OCI-LY7 (cell line): ENCODE results near the gene GPATCH2L. TPM values are rescaled to one million over a fixed set of nuclear protein-coding genes. Genes with fewer than 3 reads are reported as not detected.

ENCODE experiments used
- BruUV-seq: library from RNA; stranded (reverse); fragments of 400-500 nt; replicated peaks from 2 replicates; lab custom pipeline; 2021; lab: Mats Ljungman, UMichigan
- CTCF ChIA-PET: fragments of 300-600 bp; sonication (Branson Sonifier 250); formaldehyde crosslinking; loops from one replicate; lab custom pipeline; 2022; ENCODE audit warnings: antibody characterized with exemption; ENCODE audit not compliant: unreplicated experiment; lab: Charles Lee
- POLR2A ChIA-PET: fragments of 300-600 bp; sonication (Branson Sonifier 250); formaldehyde crosslinking; loops from one replicate; lab custom pipeline; 2022; ENCODE audit warnings: antibody characterized with exemption; lab: Charles Lee
- DNase-seq: peaks from one replicate; pipeline ENCODE4 v3.0.0-alpha.2; 2015; ENCODE audit warnings: low spot score
- H2AFZ ChIP-seq: fragments of 200-600 bp; sonication (generic), shearing (Covaris generic); 2 replicates; pipeline ENCODE4 v1.6.1; 2014; ENCODE audit warnings: mild to moderate bottlenecking, antibody characterized with exemption, low read length, moderate library complexity
- H3K27ac ChIP-seq: fragments of 200-600 bp; sonication (generic); 2 replicates; pipeline ENCODE4 v1.5.1; 2014; ENCODE audit warnings: mixed run types, low read depth, mild to moderate bottlenecking, moderate library complexity, low read length, inconsistent platforms; ENCODE audit not compliant: poor library complexity, severe bottlenecking
- H3K36me3 ChIP-seq: fragments of 200-600 bp; sonication (generic); 2 replicates; pipeline ENCODE4 v1.6.1; 2014; ENCODE audit warnings: mild to moderate bottlenecking, antibody characterized with exemption, low read length, moderate library complexity, mixed read lengths; ENCODE audit not compliant: insufficient read depth
- H3K4me1 ChIP-seq: fragments of 200-600 bp; sonication (generic); 2 replicates; pipeline ENCODE4 v1.5.1; 2014; ENCODE audit warnings: mild to moderate bottlenecking, low read length; ENCODE audit not compliant: insufficient read depth, poor library complexity, severe bottlenecking
- H3K4me2 ChIP-seq: fragments of 200-600 bp; sonication (generic); 2 replicates; pipeline ENCODE4 v1.6.1; 2014; ENCODE audit warnings: mild to moderate bottlenecking, low read length
- H3K4me3 ChIP-seq: fragments of 200-600 bp; sonication (generic); 2 replicates; pipeline ENCODE4 v1.5.1; 2014; ENCODE audit warnings: mild to moderate bottlenecking, low read depth, low read length; ENCODE audit not compliant: poor library complexity, severe bottlenecking
- H3K79me2 ChIP-seq: fragments of 200-600 bp; sonication (generic); 2 replicates; pipeline ENCODE4 v1.6.1; 2016; ENCODE audit warnings: low read depth, mild to moderate bottlenecking, low read length, moderate library complexity, mixed read lengths; ENCODE audit not compliant: insufficient read depth
- H3K9me2 ChIP-seq: fragments of 200-600 bp; sonication (generic); 2 replicates; pipeline ENCODE4 v1.6.1; 2016; ENCODE audit warnings: mild to moderate bottlenecking, low read length, mixed read lengths; ENCODE audit not compliant: insufficient read depth
- H3K9me3 ChIP-seq: fragments of 200-600 bp; sonication (generic); 2 replicates; pipeline ENCODE4 v1.6.1; 2014; ENCODE audit warnings: mild to moderate bottlenecking, mixed run types, low read length, mixed read lengths
- H4K20me1 ChIP-seq: fragments of 200-600 bp; sonication (generic); 2 replicates; pipeline ENCODE4 v1.6.1; 2014; ENCODE audit warnings: mild to moderate bottlenecking, antibody characterized with exemption, low read length, moderate library complexity, mixed read lengths; ENCODE audit not compliant: insufficient read depth
- EZH2phosphoT487 ChIP-seq: fragments of 200-600 bp; sonication (generic); IDR thresholded peaks from 2 replicates; pipeline ENCODE4 v1.6.1; 2018; ENCODE audit warnings: low read depth, borderline replicate concordance, mild to moderate bottlenecking, mixed run types, antibody characterized with exemption, low read length, moderate library complexity, mixed read lengths
- intact Hi-C: fragments of 100-400 bp; cut with micrococcal nuclease; formaldehyde crosslinking; loops from one replicate; pipeline ENCODE4 v1.10.0; 2022; ENCODE audit not compliant: unreplicated experiment
- total RNA-seq, 2 experiments: library from RNA; depleted of rRNA in 1 of 2; stranded (reverse); fragments of >200 nt in 1 of 2; shearing (Covaris generic) in 1 of 2; gene quantifications; 2 replicates each; pipeline ENCODE4 v1.2.3, GENCODE V29; 2014 to 2022
- TF ChIP-seq, protein P1 (sequence below): fragments of 200-600 bp; sonication (generic); conservative IDR thresholded peaks from 2 replicates; pipeline ENCODE4 v1.5.1; 2014; ENCODE audit warnings: mild to moderate bottlenecking, antibody characterized with exemption, low read length, moderate library complexity, mixed read lengths

Gene GPATCH2L
- total RNA-seq, 2 experiments from 2014 or later: 41.9 to 59.0 TPM

DNA sequence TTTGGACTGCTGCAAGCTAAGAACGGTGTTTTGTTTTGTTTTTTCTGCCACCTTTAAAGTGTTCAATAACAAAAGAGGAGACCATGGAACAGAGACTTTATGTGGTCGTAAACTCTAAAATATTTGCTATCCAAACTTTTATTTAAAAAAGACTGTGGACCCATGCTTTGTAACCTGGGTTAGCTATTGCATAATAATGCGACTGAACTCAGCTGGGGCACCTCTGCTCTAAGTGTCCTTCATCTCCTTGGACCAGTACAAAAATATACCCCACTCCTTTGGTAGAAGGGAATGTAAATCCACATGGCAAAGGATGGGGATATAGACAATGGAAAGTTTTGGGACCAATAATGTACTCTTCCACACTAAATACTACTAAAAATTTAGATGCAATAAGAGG lies 65.5 kb downstream of the GPATCH2L start:
- CTCF ChIA-PET: no interaction called here
- H2AFZ ChIP-seq: no peak overlapping the region
- intact Hi-C loops: no loop called here
- no TSS peak for BruUV-seq
- H3K79me2 ChIP-seq: no peaks in the 10 kb centered on the region
- H3K27ac ChIP-seq: no peak overlapping the region
- H3K9me3 ChIP-seq: no peaks in the 10 kb centered on the region
- POLR2A ChIA-PET: no interaction called here
- no peaks in the 10 kb centered on the region for H3K9me2 ChIP-seq
- H3K4me3 ChIP-seq: no peak overlapping the region
- no peak overlapping the region for H3K4me2 ChIP-seq
- DNase-seq: no peak
- H3K4me1 ChIP-seq: no peaks in the 10 kb centered on the region
- TF ChIP-seq, protein P1, sequence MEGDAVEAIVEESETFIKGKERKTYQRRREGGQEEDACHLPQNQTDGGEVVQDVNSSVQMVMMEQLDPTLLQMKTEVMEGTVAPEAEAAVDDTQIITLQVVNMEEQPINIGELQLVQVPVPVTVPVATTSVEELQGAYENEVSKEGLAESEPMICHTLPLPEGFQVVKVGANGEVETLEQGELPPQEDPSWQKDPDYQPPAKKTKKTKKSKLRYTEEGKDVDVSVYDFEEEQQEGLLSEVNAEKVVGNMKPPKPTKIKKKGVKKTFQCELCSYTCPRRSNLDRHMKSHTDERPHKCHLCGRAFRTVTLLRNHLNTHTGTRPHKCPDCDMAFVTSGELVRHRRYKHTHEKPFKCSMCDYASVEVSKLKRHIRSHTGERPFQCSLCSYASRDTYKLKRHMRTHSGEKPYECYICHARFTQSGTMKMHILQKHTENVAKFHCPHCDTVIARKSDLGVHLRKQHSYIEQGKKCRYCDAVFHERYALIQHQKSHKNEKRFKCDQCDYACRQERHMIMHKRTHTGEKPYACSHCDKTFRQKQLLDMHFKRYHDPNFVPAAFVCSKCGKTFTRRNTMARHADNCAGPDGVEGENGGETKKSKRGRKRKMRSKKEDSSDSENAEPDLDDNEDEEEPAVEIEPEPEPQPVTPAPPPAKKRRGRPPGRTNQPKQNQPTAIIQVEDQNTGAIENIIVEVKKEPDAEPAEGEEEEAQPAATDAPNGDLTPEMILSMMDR: no peak
- TF ChIP-seq EZH2phosphoT487: no peak
- H4K20me1 ChIP-seq: no peaks in the 10 kb centered on the region
- H3K36me3 ChIP-seq: no peaks in the 10 kb centered on the region

DNA sequence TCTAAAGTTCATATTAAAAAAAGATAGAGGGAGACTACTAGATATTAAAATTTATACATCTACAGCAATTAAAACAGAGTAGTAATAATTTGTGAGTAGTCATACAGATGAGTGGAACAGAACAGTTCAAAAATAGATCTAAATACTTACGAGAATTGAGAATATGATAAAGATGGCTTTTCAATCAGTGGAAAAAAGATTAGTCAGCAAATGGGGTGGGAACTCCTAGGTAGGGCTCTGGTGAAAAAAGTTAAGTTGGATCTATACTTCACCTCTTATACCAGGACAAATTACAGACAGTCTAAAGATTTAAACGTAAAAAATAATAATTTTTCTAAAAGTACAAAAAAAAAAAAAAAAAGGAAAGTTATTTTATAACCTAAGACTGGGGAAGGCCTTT lies 66.9 kb downstream of the GPATCH2L start:
- H3K4me1 ChIP-seq: no peaks in the 10 kb centered on the region
- no TSS peak for BruUV-seq
- intact Hi-C loops: no loop called here
- no peak overlapping the region for H3K4me2 ChIP-seq
- POLR2A ChIA-PET: interaction anchor here (0.6 kb wide), 1 partner anchor 63 kb away, joined by 3 read pairs; no protein-coding TSS in a partner anchor
- H3K79me2 ChIP-seq: no peaks in the 10 kb centered on the region
- no peaks in the 10 kb centered on the region for H3K36me3 ChIP-seq
- H3K9me2 ChIP-seq: no peaks in the 10 kb centered on the region
- no peak overlapping the region for H3K27ac ChIP-seq
- no peaks in the 10 kb centered on the region for H3K9me3 ChIP-seq
- DNase-seq: no peak
- TF ChIP-seq, protein P1: no peak
- TF ChIP-seq EZH2phosphoT487: no peak
- H4K20me1 ChIP-seq: no peaks in the 10 kb centered on the region
- H2AFZ ChIP-seq: no peak overlapping the region
- H3K4me3 ChIP-seq: no peak overlapping the region
- CTCF ChIA-PET: no interaction called here

DNA sequence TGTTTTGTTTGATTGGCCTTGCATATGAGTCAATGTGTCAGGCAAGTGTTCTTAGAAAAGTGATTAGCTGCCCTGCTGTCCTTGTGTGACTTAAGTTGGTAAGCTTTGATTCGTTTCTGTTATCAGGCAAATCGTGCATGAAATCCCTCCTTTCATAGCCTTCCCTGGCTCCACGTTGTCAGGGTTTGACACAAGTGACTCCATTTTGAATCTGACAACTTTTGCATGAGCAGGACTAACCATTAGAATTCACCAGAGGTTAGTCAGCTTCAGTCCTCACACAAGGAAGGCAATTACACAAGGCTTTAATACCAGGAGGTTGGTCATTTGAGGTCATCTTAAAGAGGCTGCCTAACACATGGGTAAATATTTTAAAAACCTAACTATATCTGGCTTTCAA lies 68.2 kb downstream of the GPATCH2L start:
- H3K27ac ChIP-seq: no peak overlapping the region
- no TSS peak for BruUV-seq
- H3K79me2 ChIP-seq: no peaks in the 10 kb centered on the region
- no peaks in the 10 kb centered on the region for H4K20me1 ChIP-seq
- no peak overlapping the region for H3K4me3 ChIP-seq
- POLR2A ChIA-PET: interaction anchor here (0.5 to 0.6 kb wide), 2 partner anchors 23 to 37 kb away, joined by 4 to 5 read pairs; no protein-coding TSS in a partner anchor
- H3K9me3 ChIP-seq: no peaks in the 10 kb centered on the region
- H3K4me2 ChIP-seq: no peak overlapping the region
- H3K9me2 ChIP-seq: no peaks in the 10 kb centered on the region
- CTCF ChIA-PET: no interaction called here
- H2AFZ ChIP-seq: no peak overlapping the region
- TF ChIP-seq EZH2phosphoT487: no peak
- TF ChIP-seq, protein P1: no peak
- no peaks in the 10 kb centered on the region for H3K4me1 ChIP-seq
- intact Hi-C loops: loop anchor here (2.0 kb wide), 1 partner anchor 53 kb away; no protein-coding TSS in a partner anchor
- DNase-seq: no peak
- H3K36me3 ChIP-seq: no peaks in the 10 kb centered on the region
